Hepatocyte (in vitro differentiated cells): ENCODE data around the gene PTPRC. TPM values are rescaled to one million over a fixed set of nuclear protein-coding genes. Genes with fewer than 3 reads are reported as not detected.

Experiments
- DNase-seq: peaks from one replicate; pipeline ENCODE4 v3.0.0-alpha.2; 2016; ENCODE audit warnings: low spot score
- H2AFZ ChIP-seq: fragments of 200-600 bp; sonication (generic); 2 replicates; pipeline ENCODE4 v1.6.0; 2016; ENCODE audit warnings: antibody characterized with exemption, mild to moderate bottlenecking
- H3K27ac ChIP-seq: fragments of 200-600 bp; sonication (generic); 2 replicates; pipeline ENCODE4 v1.5.1; 2016; ENCODE audit warnings: mild to moderate bottlenecking
- H3K27me3 ChIP-seq: fragments of 200-600 bp; sonication (generic); 2 replicates; pipeline ENCODE4 v1.6.1; 2016
- H3K36me3 ChIP-seq: fragments of 200-600 bp; sonication (generic); replicated peaks from 2 replicates; pipeline ENCODE4 v1.5.1; 2016; ENCODE audit warnings: low read depth; ENCODE audit not compliant: insufficient read depth
- H3K4me1 ChIP-seq: fragments of 200-600 bp; sonication (generic); 2 replicates; pipeline ENCODE4 v1.5.1; 2016; ENCODE audit warnings: mild to moderate bottlenecking, moderate library complexity; ENCODE audit not compliant: insufficient read depth
- H3K4me2 ChIP-seq: fragments of 200-600 bp; sonication (generic); 2 replicates; pipeline ENCODE4 v1.6.0; 2016
- H3K4me3 ChIP-seq: fragments of 200-600 bp; sonication (generic); 2 replicates; pipeline ENCODE4 v1.5.1; 2016; ENCODE audit warnings: mild to moderate bottlenecking
- H3K79me2 ChIP-seq: fragments of 200-600 bp; sonication (generic); 2 replicates; pipeline ENCODE4 v1.6.0; 2017; ENCODE audit warnings: mild to moderate bottlenecking
- H3K9me2 ChIP-seq: fragments of 200-600 bp; sonication (generic); replicated peaks from 2 replicates; pipeline ENCODE4 v1.6.0; 2017; ENCODE audit warnings: mild to moderate bottlenecking; ENCODE audit not compliant: insufficient read depth
- H3K9me3 ChIP-seq: fragments of 200-600 bp; sonication (generic); 2 replicates; pipeline ENCODE4 v1.5.1; 2016; ENCODE audit warnings: low read depth, mild to moderate bottlenecking
- H4K20me1 ChIP-seq: fragments of 200-600 bp; sonication (generic); 2 replicates; pipeline ENCODE4 v1.6.0; 2016; ENCODE audit warnings: mild to moderate bottlenecking; ENCODE audit not compliant: insufficient read depth, poor library complexity, severe bottlenecking
- EZH2 ChIP-seq: fragments of 200-600 bp; sonication (generic); IDR thresholded peaks from 2 replicates; pipeline ENCODE4 v1.6.1; 2016; ENCODE audit warnings: antibody characterized with exemption, mild to moderate bottlenecking, borderline replicate concordance
- EZH2phosphoT487 ChIP-seq: fragments of 200-600 bp; sonication (generic); IDR thresholded peaks from one replicate; pipeline ENCODE4 v1.6.1; 2018; ENCODE audit warnings: antibody characterized with exemption, mild to moderate bottlenecking, low read depth, moderate library complexity; ENCODE audit not compliant: unreplicated experiment, severe bottlenecking
- WGBS: methylation state at CpG from one replicate; pipeline ENCODE4 v1.1.6; 2016; ENCODE audit warnings: low lambda C conversion rate; ENCODE audit errors: missing lambda C conversion rate; 5-methylcytosine and 5-hydroxymethylcytosine counted together
- polyA plus RNA-seq: library from polyadenylated mRNA; unstranded; fragments of >200 nt; fragmentation: Nextera tagmentation; extraction: Ambion mirVana; gene quantifications from 2 replicates; pipeline ENCODE4 v1.2.1, GENCODE V29; 2016
- total RNA-seq: library from RNA; depleted of rRNA; stranded (reverse); fragments of >200 nt; gene quantifications from 2 replicates; pipeline ENCODE4 v1.2.3, GENCODE V29; 2014
- TF ChIP-seq, protein P1 (sequence below): fragments of 200-600 bp; sonication (generic); IDR thresholded peaks from 2 replicates; pipeline ENCODE4 v1.5.1; 2016; ENCODE audit warnings: antibody characterized with exemption, mild to moderate bottlenecking; ENCODE audit not compliant: poor library complexity

Gene PTPRC
- total and polyA plus RNA-seq, 2 experiments from 2014 or later = 0.87 TPM; not detected in 1

DNA sequence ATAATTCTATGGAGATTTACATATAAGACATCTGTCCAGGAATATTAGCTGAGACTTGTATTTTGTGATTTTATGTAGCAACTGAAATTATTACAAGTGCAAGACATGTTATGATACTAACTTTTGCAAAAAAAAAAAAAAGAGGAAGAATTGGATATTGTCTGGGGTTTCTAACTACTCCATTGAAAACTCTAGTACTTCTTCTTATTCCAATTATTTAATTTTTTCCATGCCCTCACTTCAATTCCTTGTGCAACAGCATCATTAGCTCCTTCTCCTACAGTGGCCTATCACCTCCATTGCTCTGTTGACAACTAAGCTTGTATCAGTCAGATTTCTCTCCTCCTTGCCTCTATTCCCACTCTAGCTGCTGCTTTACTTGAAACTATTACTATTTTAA lies 126.6 kb downstream of the PTPRC start:
- H3K79me2 ChIP-seq = no peaks in the 10 kb centered on the region
- TF ChIP-seq, protein P1, sequence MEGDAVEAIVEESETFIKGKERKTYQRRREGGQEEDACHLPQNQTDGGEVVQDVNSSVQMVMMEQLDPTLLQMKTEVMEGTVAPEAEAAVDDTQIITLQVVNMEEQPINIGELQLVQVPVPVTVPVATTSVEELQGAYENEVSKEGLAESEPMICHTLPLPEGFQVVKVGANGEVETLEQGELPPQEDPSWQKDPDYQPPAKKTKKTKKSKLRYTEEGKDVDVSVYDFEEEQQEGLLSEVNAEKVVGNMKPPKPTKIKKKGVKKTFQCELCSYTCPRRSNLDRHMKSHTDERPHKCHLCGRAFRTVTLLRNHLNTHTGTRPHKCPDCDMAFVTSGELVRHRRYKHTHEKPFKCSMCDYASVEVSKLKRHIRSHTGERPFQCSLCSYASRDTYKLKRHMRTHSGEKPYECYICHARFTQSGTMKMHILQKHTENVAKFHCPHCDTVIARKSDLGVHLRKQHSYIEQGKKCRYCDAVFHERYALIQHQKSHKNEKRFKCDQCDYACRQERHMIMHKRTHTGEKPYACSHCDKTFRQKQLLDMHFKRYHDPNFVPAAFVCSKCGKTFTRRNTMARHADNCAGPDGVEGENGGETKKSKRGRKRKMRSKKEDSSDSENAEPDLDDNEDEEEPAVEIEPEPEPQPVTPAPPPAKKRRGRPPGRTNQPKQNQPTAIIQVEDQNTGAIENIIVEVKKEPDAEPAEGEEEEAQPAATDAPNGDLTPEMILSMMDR = no peak
- TF ChIP-seq EZH2 (no peak), EZH2phosphoT487 (no peak)
- no peaks in the 10 kb centered on the region for H3K36me3 ChIP-seq
- H3K4me2 ChIP-seq = no peak overlapping the region
- no peaks in the 10 kb centered on the region for H3K4me1 ChIP-seq
- no peak overlapping the region for H3K27ac ChIP-seq
- DNase-seq = no peak
- H3K27me3 ChIP-seq = no peaks in the 10 kb centered on the region
- no peak overlapping the region for H2AFZ ChIP-seq
- H3K9me2 ChIP-seq = no peaks in the 10 kb centered on the region
- H4K20me1 ChIP-seq = no peaks in the 10 kb centered on the region
- no peaks in the 10 kb centered on the region for H3K9me3 ChIP-seq
- no peak overlapping the region for H3K4me3 ChIP-seq

DNA sequence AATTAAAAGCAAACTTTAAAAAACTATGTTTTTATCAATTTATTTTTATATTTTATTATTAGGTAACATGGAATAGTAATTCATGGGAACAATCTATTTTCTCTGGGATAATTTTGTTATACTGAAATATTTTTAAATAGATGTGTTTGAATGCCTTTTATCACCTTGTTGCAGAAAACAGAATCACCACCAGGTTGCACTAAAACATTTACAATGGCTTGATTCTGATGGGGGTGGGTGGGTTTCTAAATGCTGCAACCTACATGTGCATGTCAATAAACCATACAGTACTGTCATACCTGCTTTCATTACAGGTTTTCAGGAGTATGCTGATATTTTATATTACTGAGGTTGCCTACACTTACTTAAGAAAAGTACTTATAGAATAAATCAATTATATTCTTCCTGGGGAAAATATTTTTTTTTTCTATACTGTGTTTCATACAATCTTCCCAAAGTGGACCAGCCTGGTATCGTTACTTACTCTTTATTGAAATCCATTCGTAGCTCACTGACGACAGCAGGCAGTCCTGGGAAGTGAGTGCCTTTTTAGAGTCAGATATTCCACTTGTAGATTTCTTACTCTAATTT lies 132.8 kb downstream of the PTPRC start:
- TF ChIP-seq, protein P1 = peak; percentile 67
- no peak for TF ChIP-seq EZH2phosphoT487
- TF ChIP-seq EZH2 = no peak
- Histone ChIP-seq H3K79me2 (no peaks in the 10 kb centered on the region), H3K4me2 (no peak overlapping the region), H3K9me3 (no peaks in the 10 kb centered on the region), H4K20me1 (no peaks in the 10 kb centered on the region), H3K9me2 (no peaks in the 10 kb centered on the region), H3K4me3 (no peak overlapping the region), H2AFZ (no peak overlapping the region), H3K36me3 (no peaks in the 10 kb centered on the region), H3K27ac (no peak overlapping the region), H3K27me3 (no peaks in the 10 kb centered on the region), H3K4me1 (no peaks in the 10 kb centered on the region)
- 62% methylated on average over 3 of the region's 3 CpGs for WGBS
- peak; percentile 44 for DNase-seq

DNA sequence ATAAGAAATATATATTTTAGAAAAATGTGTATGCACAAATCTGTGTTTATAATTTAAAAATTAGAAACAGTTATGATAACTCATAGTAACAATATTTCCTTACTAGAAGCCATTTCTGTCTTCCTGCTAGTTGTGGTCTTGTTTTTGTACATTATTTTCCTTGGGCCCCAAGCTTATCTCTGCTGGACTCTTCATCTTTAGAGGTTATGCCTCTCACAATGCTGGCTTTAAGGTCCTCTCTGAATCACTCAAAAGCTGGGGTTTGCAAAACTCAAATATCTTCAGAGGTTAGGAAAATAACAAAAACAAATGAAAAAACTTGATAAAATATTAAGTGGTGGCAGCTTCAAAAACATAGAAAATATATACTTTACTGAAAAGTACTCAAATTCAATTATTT lies 133.8 kb downstream of the PTPRC start:
- Histone ChIP-seq H3K27ac (no peak overlapping the region), H2AFZ (no peak overlapping the region), H3K4me2 (no peak overlapping the region), H3K9me3 (no peaks in the 10 kb centered on the region), H3K4me1 (no peaks in the 10 kb centered on the region), H3K4me3 (no peak overlapping the region), H4K20me1 (no peaks in the 10 kb centered on the region), H3K27me3 (no peaks in the 10 kb centered on the region), H3K36me3 (no peaks in the 10 kb centered on the region), H3K79me2 (no peaks in the 10 kb centered on the region), H3K9me2 (no peaks in the 10 kb centered on the region)
- TF ChIP-seq, protein P1 = no peak
- no peak for TF ChIP-seq EZH2phosphoT487
- no peak for DNase-seq

- Histone ChIP-seq H3K27me3 (no peaks in the 10 kb centered on the region), H2AFZ (no peak overlapping the region), H3K4me3 (no peak overlapping the region), H3K9me3 (no peaks in the 10 kb centered on the region), H3K27ac (no peak overlapping the region), H3K36me3 (no peaks in the 10 kb centered on the region), H3K4me2 (no peak overlapping the region), H4K20me1 (no peaks in the 10 kb centered on the region), H3K9me2 (no peaks in the 10 kb centered on the region), H3K79me2 (no peaks in the 10 kb centered on the region), H3K4me1 (no peaks in the 10 kb centered on the region)
- 60% methylated on average over 1 of the region's 1 CpG for WGBS
- TF ChIP-seq EZH2 (no peak), EZH2phosphoT487 (no peak)
- TF ChIP-seq, protein P1 = no peak
- no peak for DNase-seq
Observed at GRCh38 chr1:198773030-198773429, 134.2 kb downstream of the PTPRC start.
